PC-3 (cell line): Measurements from ENCODE around the gene MED13. TPM values are rescaled to one million over a fixed set of nuclear protein-coding genes. Genes with fewer than 3 reads are reported as not detected.
"Not testable (repeated sequence)": the region's sequence is repeated elsewhere in the genome, so short reads cannot be mapped to it uniquely, and the experiment has no call there.

ENCODE experiments used
- ATAC-seq: fragments of 200-7000 bp; cut with Tn5 transposase; 2 replicates; pipeline ENCODE4 v1.9.1; 2020; ENCODE audit warnings: mild to moderate bottlenecking, moderate library complexity
- BruUV-seq: library from RNA; stranded (reverse); fragments of 400-500 nt; replicated peaks from 2 replicates; lab custom pipeline; 2021; lab: Mats Ljungman, UMichigan
- CTCF ChIA-PET: fragments of 300-600 bp; sonication (Branson Sonifier 250); formaldehyde crosslinking; loops from one replicate; lab custom pipeline; 2022; ENCODE audit warnings: antibody characterized with exemption; lab: Charles Lee
- POLR2A ChIA-PET: fragments of 300-600 bp; sonication (Branson Sonifier 250); formaldehyde crosslinking; loops from one replicate; lab custom pipeline; 2022; ENCODE audit warnings: antibody characterized with exemption; ENCODE audit not compliant: unreplicated experiment; lab: Charles Lee
- DNase-seq: peaks from one replicate; pipeline ENCODE4 v3.0.0-alpha.2; 2015
- H2AFZ ChIP-seq: fragments of 300-600 bp; sonication (generic); 2 replicates; pipeline ENCODE4 v1.6.0; 2016; ENCODE audit warnings: antibody characterized with exemption, low read length
- H3F3A ChIP-seq: fragments of 300-600 bp; sonication (generic); one replicate; pipeline ENCODE4 v1.6.0; 2017; ENCODE audit warnings: antibody characterized with exemption, low read length, control low read depth, mild to moderate bottlenecking; ENCODE audit not compliant: unreplicated experiment
- H3K27ac ChIP-seq: fragments of 300-600 bp; sonication (generic); 2 replicates; pipeline ENCODE4 v1.5.1; 2016; ENCODE audit warnings: mild to moderate bottlenecking, low read length
- H3K27me3 ChIP-seq: fragments of 300-600 bp; sonication (generic); 2 replicates; pipeline ENCODE4 v1.6.1; 2016; ENCODE audit warnings: low read length, mixed read lengths
- H3K36me3 ChIP-seq: fragments of 300-600 bp; sonication (generic); 2 replicates; pipeline ENCODE4 v1.6.1; 2016; ENCODE audit warnings: low read depth, mixed run types, low read length, mixed read lengths
- H3K4me1 ChIP-seq: fragments of 300-600 bp; sonication (generic); 2 replicates; pipeline ENCODE4 v1.5.1; 2016; ENCODE audit warnings: low read length; ENCODE audit not compliant: insufficient read depth
- H3K4me2 ChIP-seq: fragments of 300-600 bp; sonication (generic); 2 replicates; pipeline ENCODE4 v1.6.0; 2016; ENCODE audit warnings: low read length
- H3K4me3 ChIP-seq: fragments of 300-600 bp; sonication (generic); 2 replicates; pipeline ENCODE4 v1.5.1; 2016; ENCODE audit warnings: mild to moderate bottlenecking, low read length, mixed read lengths
- H3K79me2 ChIP-seq: fragments of 300-600 bp; sonication (generic); 2 replicates; pipeline ENCODE4 v1.6.1; 2017; ENCODE audit warnings: low read length, mixed read lengths
- H3K9ac ChIP-seq: fragments of 300-600 bp; sonication (generic); 2 replicates; pipeline ENCODE4 v1.6.0; 2016; ENCODE audit warnings: mild to moderate bottlenecking, low read length
- H3K9me2 ChIP-seq: fragments of 300-600 bp; sonication (generic); replicated peaks from 2 replicates; pipeline ENCODE4 v1.6.1; 2016; ENCODE audit warnings: mixed run types, low read length, mixed read lengths
- H3K9me3 ChIP-seq: fragments of 300-600 bp; sonication (generic); 2 replicates; pipeline ENCODE4 v1.6.1; 2016; ENCODE audit warnings: low read length, mixed read lengths
- H4K20me1 ChIP-seq: fragments of 300-600 bp; sonication (generic); 2 replicates; pipeline ENCODE4 v1.6.1; 2016; ENCODE audit warnings: low read length, mixed read lengths
- CTCF ChIP-seq: fragments of 300-600 bp; sonication (generic); conservative IDR thresholded peaks from 2 replicates; pipeline ENCODE4 v1.5.1; 2017; ENCODE audit warnings: antibody characterized with exemption, low read depth, mild to moderate bottlenecking, low read length
- EZH2 ChIP-seq: fragments of 300-600 bp; sonication (generic); IDR thresholded peaks from one replicate; pipeline ENCODE4 v1.6.1; 2017; ENCODE audit warnings: antibody characterized with exemption, mild to moderate bottlenecking, low read length; ENCODE audit not compliant: unreplicated experiment
- EZH2phosphoT487 ChIP-seq: fragments of 300-600 bp; sonication (generic); IDR thresholded peaks from 2 replicates; pipeline ENCODE4 v1.6.1; 2018; ENCODE audit warnings: mild to moderate bottlenecking, antibody characterized with exemption, low read length, borderline replicate concordance
- intact Hi-C: fragments of 100-400 bp; cut with micrococcal nuclease; formaldehyde crosslinking; loops from 2 replicates; pipeline ENCODE4 v1.9.0; 2023
- total RNA-seq: library from RNA; depleted of rRNA; stranded (reverse); fragments of >200 nt; gene quantifications from 2 replicates; pipeline ENCODE4 v1.2.3, GENCODE V29; 2014

The MED13 gene
- total RNA-seq, 1 experiment from 2014 or later, result 36.8 TPM

- no peak overlapping the region for H3K4me2 ChIP-seq
- BruUV-seq, result no TSS peak
- no peaks in the 10 kb centered on the region for H3K27me3 ChIP-seq
- H4K20me1 ChIP-seq, result no peaks in the 10 kb centered on the region
- H3K79me2 ChIP-seq, result peaks cover 31% of the 10 kb centered on the region
- intact Hi-C loops, result no loop called here
- no peak overlapping the region for H3K27ac ChIP-seq
- H3K9me3 ChIP-seq, result no peaks in the 10 kb centered on the region
- CTCF ChIA-PET, result no interaction called here
- H3K4me1 ChIP-seq, result no peaks in the 10 kb centered on the region
- no peak for DNase-seq
- no peak overlapping the region for H3K4me3 ChIP-seq
- POLR2A ChIA-PET, result no interaction called here
- peaks cover 36% of the 10 kb centered on the region for H3K36me3 ChIP-seq
- TF ChIP-seq EZH2, result no peak
- no peak for TF ChIP-seq CTCF
- no peak for TF ChIP-seq EZH2phosphoT487
- ATAC-seq, result no peak
- H2AFZ ChIP-seq, result no peak overlapping the region
- no peaks in the 10 kb centered on the region for H3F3A ChIP-seq
- H3K9ac ChIP-seq, result no peak overlapping the region
- H3K9me2 ChIP-seq, result no peaks in the 10 kb centered on the region
These were observed 55.9 kb downstream of the MED13 start for GRCh38 chr17:62009220-62009619.

GRCh38 chr17:62008294-62008693 lies 56.8 kb downstream of the MED13 start:
- TF ChIP-seq EZH2 (no peak), CTCF (no peak), EZH2phosphoT487 (no peak)
- H3K27ac ChIP-seq, result no peak overlapping the region
- no peaks in the 10 kb centered on the region for H3K27me3 ChIP-seq
- no peaks in the 10 kb centered on the region for H3K9me2 ChIP-seq
- H3K4me1 ChIP-seq, result no peaks in the 10 kb centered on the region
- ATAC-seq (no peak), DNase-seq (no peak)
- no peaks in the 10 kb centered on the region for H4K20me1 ChIP-seq
- peaks cover 38% of the 10 kb centered on the region for H3K36me3 ChIP-seq
- no peak overlapping the region for H3K4me3 ChIP-seq
- no peak overlapping the region for H3K4me2 ChIP-seq
- no peaks in the 10 kb centered on the region for H3K9me3 ChIP-seq
- peaks cover 39% of the 10 kb centered on the region for H3K79me2 ChIP-seq
- intact Hi-C loops, result no loop called here
- H3F3A ChIP-seq, result no peaks in the 10 kb centered on the region
- H3K9ac ChIP-seq, result no peak overlapping the region
- no TSS peak for BruUV-seq
- ChIA-PET CTCF (interaction anchor here (0.6 kb wide), 1 partner anchor 27 kb away, joined by 3 read pairs; no protein-coding TSS in a partner anchor), POLR2A (interaction anchor here (0.6 kb wide), 1 partner anchor 70 kb away, joined by 7 read pairs; no protein-coding TSS in a partner anchor)
- H2AFZ ChIP-seq, result no peak overlapping the region

GRCh38 chr17:62004388-62004787 lies 60.7 kb downstream of the MED13 start:
- H3K27ac ChIP-seq, result no peak overlapping the region
- POLR2A ChIA-PET, result no interaction called here
- H3K27me3 ChIP-seq, result no peaks in the 10 kb centered on the region
- no peak for TF ChIP-seq EZH2phosphoT487
- no peak for TF ChIP-seq CTCF
- TF ChIP-seq EZH2, result no peak
- intact Hi-C loops, result no loop called here
- no peaks in the 10 kb centered on the region for H3F3A ChIP-seq
- no peak overlapping the region for H3K4me2 ChIP-seq
- peaks cover 5% of the 10 kb centered on the region; the same call in 1 of the 2 replicates for H4K20me1 ChIP-seq
- peaks cover 24% of the 10 kb centered on the region for H3K36me3 ChIP-seq
- no peak overlapping the region for H2AFZ ChIP-seq
- DNase-seq (no peak), ATAC-seq (no peak)
- no peak overlapping the region for H3K4me3 ChIP-seq
- no peak overlapping the region for H3K9ac ChIP-seq
- no peaks in the 10 kb centered on the region for H3K9me2 ChIP-seq
- BruUV-seq, result no TSS peak
- no peaks in the 10 kb centered on the region for H3K4me1 ChIP-seq
- H3K9me3 ChIP-seq, result no peaks in the 10 kb centered on the region
- H3K79me2 ChIP-seq, result peaks cover 65% of the 10 kb centered on the region
- CTCF ChIA-PET, result interaction anchor here (0.6 kb wide), 1 partner anchor 62 kb away, joined by 3 read pairs; no protein-coding TSS in a partner anchor

GRCh38 chr17:62003141-62003540 lies 61.9 kb downstream of the MED13 start:
- H3F3A ChIP-seq, H3K9me2 ChIP-seq, H3K4me1 ChIP-seq, H3K27ac ChIP-seq, CTCF ChIA-PET, H2AFZ ChIP-seq, ATAC-seq, H3K9me3 ChIP-seq, POLR2A ChIA-PET, H3K27me3 ChIP-seq, intact Hi-C loops, DNase-seq, H3K4me2 ChIP-seq, BruUV-seq, H3K4me3 ChIP-seq, H4K20me1 ChIP-seq, H3K9ac ChIP-seq: not testable (repeated sequence)
- H3K36me3 ChIP-seq, result peaks cover 17% of the 10 kb centered on the region
- peaks cover 63% of the 10 kb centered on the region for H3K79me2 ChIP-seq
